A549 (cell line): Measurements from ENCODE around the gene PCDHGC5. TPM values are rescaled to one million over a fixed set of nuclear protein-coding genes. Genes with fewer than 3 reads are reported as not detected.

Source experiments
- ATAC-seq, 2 experiments: fragments of 200-7000 bp in 1 of 2; fragments of >200 bp in 1 of 2; cut with Nextera tagmentation in 1 of 2; cut with Tn5 transposase in 1 of 2; 3 replicates each; pipeline versions ENCODE4 v1.8.0 to v1.9.1; 2018 to 2020; ENCODE audit warnings: mild to moderate bottlenecking in 1 of 2, moderate library complexity in 1 of 2
- CTCF ChIA-PET: fragments of 300-600 bp; sonication (Branson Sonifier 250); formaldehyde crosslinking; extraction: SDS; loops from one replicate; lab custom pipeline; 2021; ENCODE audit warnings: antibody characterized with exemption, inconsistent platforms; lab: Yijun Ruan, JAX
- POLR2A ChIA-PET: fragments of 350-600 bp; formaldehyde crosslinking; extraction: SDS; loops from one replicate; lab custom pipeline; 2021; ENCODE audit warnings: antibody characterized with exemption, inconsistent platforms; lab: Yijun Ruan, JAX
- DNase-seq, 2 experiments: peaks; one replicate each; pipeline versions ENCODE4 v3.0.0 to v3.0.0-alpha.2; 2011 to 2016; ENCODE audit warnings: low read depth in 1 of 2, low spot score in 1 of 2
- FAIRE-seq: peaks from 2 replicates; lab custom pipeline; 2011; peaks lifted over from hg19 to GRCh38; lab: Jason Lieb, UNC
- H3K27ac ChIP-seq, 2 experiments: fragments of >200 bp; sonication (Bioruptor Twin); formaldehyde crosslinking; 3 replicates each; pipeline ENCODE4 v1.5.1; 2016 to 2017
- H3K4me1 ChIP-seq: fragments of >200 bp; sonication (Bioruptor Twin); formaldehyde crosslinking; 3 replicates; pipeline ENCODE4 v1.6.1; 2016
- H3K4me2 ChIP-seq: fragments of >200 bp; sonication (Bioruptor Twin); formaldehyde crosslinking; 3 replicates; pipeline ENCODE4 v1.6.1; 2016
- H3K4me3 ChIP-seq: fragments of >200 bp; sonication (Bioruptor Twin); formaldehyde crosslinking; 3 replicates; pipeline ENCODE4 v1.5.1; 2016
- H3K9me3 ChIP-seq: fragments of >200 bp; sonication (Bioruptor Twin); formaldehyde crosslinking; 3 replicates; pipeline ENCODE4 v1.6.1; 2016
- ATOH8 ChIP-seq: fragments of 250-450 bp; sonication (Bioruptor Pico); IDR thresholded peaks from 2 replicates; pipeline ENCODE4 v1.5.0; 2020; ENCODE audit warnings: low read depth, mild to moderate bottlenecking, moderate library complexity
- BHLHE40 ChIP-seq: IDR thresholded peaks from 2 replicates; pipeline ENCODE4 v1.6.1; 2012; ENCODE audit warnings: low read depth, low read length, inconsistent platforms
- CEBPB ChIP-seq, 2 experiments: fragments of >200 bp in 1 of 2; sonication (Bioruptor Twin) in 1 of 2; formaldehyde crosslinking in 1 of 2; IDR thresholded peaks; 2 replicates each; pipeline ENCODE4 v1.6.1; 2012 to 2016
- CTCF ChIP-seq: fragments of >200 bp; sonication (Bioruptor Twin); formaldehyde crosslinking; IDR thresholded peaks from 3 replicates; pipeline ENCODE4 v1.5.1; 2016
- EHMT2 ChIP-seq: fragments of 200-600 bp; sonication (generic); IDR thresholded peaks from 2 replicates; pipeline ENCODE4 v1.6.1; 2016; ENCODE audit warnings: antibody characterized with exemption, low read depth, mild to moderate bottlenecking, moderate library complexity
- ELK1 ChIP-seq: fragments of 150-350 bp; IDR thresholded peaks from 2 replicates; pipeline ENCODE4 v1.6.1; 2014; ENCODE audit warnings: low read depth, mild to moderate bottlenecking, low read length
- EP300 ChIP-seq, 2 experiments: fragments of >200 bp; sonication (Bioruptor Twin); formaldehyde crosslinking; IDR thresholded peaks; 2 replicates in 1 of 2; 3 replicates in 1 of 2; pipeline ENCODE4 v1.6.1; 2016 to 2017
- ESRRA ChIP-seq: fragments of 150-350 bp; IDR thresholded peaks from 2 replicates; pipeline ENCODE4 v1.6.1; 2014; ENCODE audit warnings: mild to moderate bottlenecking, low read length, borderline replicate concordance
- FOSB ChIP-seq: fragments of 250-450 bp; sonication (Bioruptor Pico); IDR thresholded peaks from 2 replicates; pipeline ENCODE4 v1.5.0; 2020; ENCODE audit warnings: mild to moderate bottlenecking, moderate library complexity
- FOSL2 ChIP-seq, 2 experiments: fragments of 450-650 bp in 1 of 2; fragments of >200 bp in 1 of 2; sonication (Bioruptor Twin) in 1 of 2; formaldehyde crosslinking; IDR thresholded peaks; 2 replicates each; pipeline versions ENCODE4 v1.5.0 to v1.6.1; 2016 to 2020; ENCODE audit warnings: mild to moderate bottlenecking in 1 of 2, moderate library complexity in 1 of 2
- FOXS1 ChIP-seq: fragments of 250-450 bp; sonication (Bioruptor Pico); IDR thresholded peaks from 2 replicates; pipeline ENCODE4 v1.5.0; 2020; ENCODE audit warnings: mild to moderate bottlenecking, moderate library complexity
- GATA3 ChIP-seq: IDR thresholded peaks from 2 replicates; pipeline ENCODE4 v1.6.1; 2012; ENCODE audit warnings: borderline replicate concordance
- HEYL ChIP-seq: fragments of 250-450 bp; sonication (Bioruptor Pico); IDR thresholded peaks from 2 replicates; pipeline ENCODE4 v1.8.0; 2021; ENCODE audit warnings: mild to moderate bottlenecking, moderate library complexity
- HOXB13 ChIP-seq: fragments of 250-450 bp; sonication (Bioruptor Pico); IDR thresholded peaks from 2 replicates; pipeline ENCODE4 v1.5.0; 2020; ENCODE audit warnings: low read depth, mild to moderate bottlenecking, moderate library complexity
- JUN ChIP-seq, 2 experiments: fragments of >200 bp; sonication (Bioruptor Twin); formaldehyde crosslinking; IDR thresholded peaks; 2 replicates in 1 of 2; 3 replicates in 1 of 2; pipeline ENCODE4 v1.6.1; 2016 to 2017
- KDM1A ChIP-seq: fragments of 200-600 bp; sonication (generic); IDR thresholded peaks from 2 replicates; pipeline ENCODE4 v1.6.1; 2016; ENCODE audit warnings: low read depth, mild to moderate bottlenecking
- KDM5A ChIP-seq: fragments of 200-600 bp; sonication (generic); IDR thresholded peaks from 2 replicates; pipeline ENCODE4 v1.6.1; 2016; ENCODE audit warnings: antibody characterized with exemption, mild to moderate bottlenecking
- MAFK ChIP-seq: fragments of 450-650 bp; IDR thresholded peaks from 2 replicates; pipeline ENCODE4 v1.6.1; 2014; ENCODE audit not compliant: partially characterized antibody
- MAX ChIP-seq: IDR thresholded peaks from 2 replicates; pipeline ENCODE4 v1.6.1; 2012
- NR3C1 ChIP-seq: fragments of >200 bp; sonication (Bioruptor Twin); formaldehyde crosslinking; IDR thresholded peaks from 3 replicates; pipeline ENCODE4 v1.6.1; 2017
- RARB ChIP-seq: fragments of 250-450 bp; sonication (Bioruptor Pico); IDR thresholded peaks from 2 replicates; pipeline ENCODE4 v1.8.0; 2021; ENCODE audit warnings: mild to moderate bottlenecking, moderate library complexity
- RFX5 ChIP-seq: fragments of 450-650 bp; IDR thresholded peaks from 2 replicates; pipeline ENCODE4 v1.7.1; 2014; ENCODE audit warnings: antibody characterized with exemption, mild to moderate bottlenecking, moderate library complexity
- SMC3 ChIP-seq: fragments of >200 bp; sonication (Bioruptor Twin); formaldehyde crosslinking; IDR thresholded peaks from 3 replicates; pipeline ENCODE4 v1.6.1; 2018; ENCODE audit warnings: inconsistent platforms
- SREBF2 ChIP-seq: fragments of 450-650 bp; IDR thresholded peaks from 2 replicates; pipeline ENCODE4 v1.6.1; 2014; ENCODE audit warnings: mild to moderate bottlenecking, moderate library complexity
- TFCP2L1 ChIP-seq: fragments of 250-450 bp; sonication (Bioruptor Pico); IDR thresholded peaks from 2 replicates; pipeline ENCODE4 v1.5.0; 2021; ENCODE audit warnings: mild to moderate bottlenecking
- TP53 ChIP-seq: fragments of 250-450 bp; sonication (Bioruptor Pico); IDR thresholded peaks from 2 replicates; pipeline ENCODE4 v1.5.0; 2021; ENCODE audit warnings: mild to moderate bottlenecking, moderate library complexity
- USF2 ChIP-seq: fragments of 450-650 bp; IDR thresholded peaks from 2 replicates; pipeline ENCODE4 v1.6.1; 2014; ENCODE audit warnings: antibody characterized with exemption
- ZC3H11A ChIP-seq: fragments of 450-650 bp; IDR thresholded peaks from 2 replicates; pipeline ENCODE4 v1.6.1; 2014; ENCODE audit warnings: antibody characterized with exemption, mild to moderate bottlenecking
- ZNF302 ChIP-seq: fragments of 250-450 bp; sonication (Bioruptor Pico); IDR thresholded peaks from 2 replicates; pipeline ENCODE4 v1.9.0; 2021; ENCODE audit warnings: inconsistent platforms, mild to moderate bottlenecking, moderate library complexity
- ZSCAN20 ChIP-seq: fragments of 250-450 bp; sonication (Bioruptor Pico); IDR thresholded peaks from 2 replicates; pipeline ENCODE4 v1.8.0; 2022; ENCODE audit warnings: mild to moderate bottlenecking, moderate library complexity
- WGBS: methylation state at CpG from one replicate; pipeline ENCODE4 v1.1.6; 2017; ENCODE audit errors: missing lambda C conversion rate; 5-methylcytosine and 5-hydroxymethylcytosine counted together
- polyA plus RNA-seq, 4 experiments: library from polyadenylated mRNA; depleted of rRNA in 3 of 4; stranded (reverse); fragments of >200 nt; fragmentation: RNase III in 1 of 4; extraction: RNeasy Plus Mini Kit Qiagen cat#74134 plus additional on column Dnase treatment in 1 of 4; gene quantifications; 2 replicates in 3 of 4; 3 replicates in 1 of 4; pipeline ENCODE4 v1.2.3, GENCODE V29; 2011 to 2017

PCDHGC5 gene
- polyA plus RNA-seq, 2 of the 4 experiments (the other 2 are of a cell fraction): not detected

GRCh38 chr5:141512911-141513626, 24.2 kb downstream of the PCDHGC5 start:
- Histone ChIP-seq H3K4me1 (no peaks in the 10 kb centered on the region), H3K4me2 (no peak overlapping the region), H3K4me3 (no peak overlapping the region), H3K9me3 (no peaks in the 10 kb centered on the region), H3K27ac (no peak overlapping the region)
- TF ChIP-seq EHMT2 (no peak), CEBPB (IDR thresholded peaks at IDR 0.05) (no peak), BHLHE40 (no peak), RFX5 (no peak), ZC3H11A (no peak), FOSL2 (IDR thresholded peaks at IDR 0.05) (no peak), FOSL2 (CRISPR knock-in tag; IDR thresholded peaks at IDR 0.05) (no peak), KDM5A (no peak), ESRRA (no peak), ZNF302 (CRISPR knock-in tag) (no peak), USF2 (no peak), ATOH8 (no peak), JUN (IDR thresholded peaks at IDR 0.05) (no peak), KDM1A (no peak)
- FAIRE-seq (no peak), DNase-seq (no peak), ATAC-seq (no peak)
- POLR2A ChIA-PET: no interaction called here
- CTCF ChIA-PET: interaction anchor here (0.6 to 15.1 kb wide), 14 partner anchors 9 to 429 kb away, joined by 3 to 163 read pairs (median 5); partner anchors contain the start of genes PCDHGA5, PCDHGA7, PCDHGB5 and PCDHGC3
- WGBS: 87% methylated on average over 36 of the region's 43 CpGs

- WGBS: 93% methylated on average over 25 of the region's 29 CpGs
- FAIRE-seq (no peak), DNase-seq (no peak), ATAC-seq (no peak)
- ChIA-PET CTCF (interaction anchor here (0.6 to 15.1 kb wide), 14 partner anchors 10 to 429 kb away, joined by 3 to 163 read pairs (median 5); partner anchors contain the start of genes PCDHGA5, PCDHGA7, PCDHGB5 and PCDHGC3), POLR2A (no interaction called here)
- TF ChIP-seq ELK1: no peak
- TF ChIP-seq TFCP2L1 (CRISPR knock-in tag): no peak
- TF ChIP-seq ZNF302 (CRISPR knock-in tag): no peak
- no peak for TF ChIP-seq EP300 (IDR thresholded peaks at IDR 0.05)
- no peak for TF ChIP-seq ESRRA
- no peak for TF ChIP-seq HEYL (CRISPR knock-in tag)
- TF ChIP-seq RARB: no peak
- TF ChIP-seq GATA3: no peak
- no peak for TF ChIP-seq NR3C1
- TF ChIP-seq HOXB13 (CRISPR knock-in tag): no peak
- TF ChIP-seq FOSL2 (IDR thresholded peaks at IDR 0.05): no peak
- no peak for TF ChIP-seq FOSL2 (CRISPR knock-in tag; IDR thresholded peaks at IDR 0.05)
- TF ChIP-seq FOXS1 (CRISPR knock-in tag): no peak
- TF ChIP-seq SREBF2: no peak
- no peak for TF ChIP-seq FOSB (CRISPR knock-in tag)
- TF ChIP-seq TP53 (CRISPR knock-in tag): no peak
- no peak for TF ChIP-seq CTCF
- TF ChIP-seq SMC3: no peak
- TF ChIP-seq MAX: no peak
- no peak for TF ChIP-seq MAFK
- TF ChIP-seq ZSCAN20 (CRISPR knock-in tag): no peak
- H3K27ac ChIP-seq: no peak overlapping the region
- H3K4me2 ChIP-seq: no peak overlapping the region
- no peak overlapping the region for H3K4me3 ChIP-seq
- H3K9me3 ChIP-seq: no peaks in the 10 kb centered on the region
- H3K4me1 ChIP-seq: no peaks in the 10 kb centered on the region
These were observed 24.9 kb downstream of the PCDHGC5 start for GRCh38 chr5:141513627-141514329.
